ENCODE data around the gene MAP4K2. TPM values are rescaled to one million over a fixed set of nuclear protein-coding genes. Genes with fewer than 3 reads are reported as not detected.

The MAP4K2 gene
- total and polyA plus RNA-seq, 9 of the 15 experiments (the other 6 are each of a cell fraction or from before 2014, with no cell fraction given), result 0.13 to 14.5 (median 7.3) TPM

DNA sequence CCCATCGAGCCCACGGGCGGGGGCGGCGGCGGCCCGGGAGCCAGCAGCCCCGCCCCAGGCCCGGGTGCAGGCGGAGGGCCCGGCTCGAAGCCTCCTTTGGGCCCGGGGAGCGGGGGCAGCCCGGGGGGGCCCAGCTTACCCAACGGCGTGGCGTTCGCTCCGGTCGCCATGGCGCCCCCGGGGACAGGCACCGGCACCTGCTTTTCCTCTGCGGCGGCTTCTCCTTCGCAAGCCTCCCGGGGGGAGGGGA, 24.9 kb downstream of the MAP4K2 start (continued):
- TF ChIP-seq, protein P1, sequence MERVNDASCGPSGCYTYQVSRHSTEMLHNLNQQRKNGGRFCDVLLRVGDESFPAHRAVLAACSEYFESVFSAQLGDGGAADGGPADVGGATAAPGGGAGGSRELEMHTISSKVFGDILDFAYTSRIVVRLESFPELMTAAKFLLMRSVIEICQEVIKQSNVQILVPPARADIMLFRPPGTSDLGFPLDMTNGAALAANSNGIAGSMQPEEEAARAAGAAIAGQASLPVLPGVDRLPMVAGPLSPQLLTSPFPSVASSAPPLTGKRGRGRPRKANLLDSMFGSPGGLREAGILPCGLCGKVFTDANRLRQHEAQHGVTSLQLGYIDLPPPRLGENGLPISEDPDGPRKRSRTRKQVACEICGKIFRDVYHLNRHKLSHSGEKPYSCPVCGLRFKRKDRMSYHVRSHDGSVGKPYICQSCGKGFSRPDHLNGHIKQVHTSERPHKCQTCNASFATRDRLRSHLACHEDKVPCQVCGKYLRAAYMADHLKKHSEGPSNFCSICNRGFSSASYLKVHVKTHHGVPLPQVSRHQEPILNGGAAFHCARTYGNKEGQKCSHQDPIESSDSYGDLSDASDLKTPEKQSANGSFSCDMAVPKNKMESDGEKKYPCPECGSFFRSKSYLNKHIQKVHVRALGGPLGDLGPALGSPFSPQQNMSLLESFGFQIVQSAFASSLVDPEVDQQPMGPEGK (CRISPR knock-in tag; IDR thresholded peaks at IDR 0.05; ENCODE audit: borderline replicate concordance), result no peak
- peak; percentile 68 for TF ChIP-seq KDM5B (IDR thresholded peaks at IDR 0.05; ENCODE audit: insufficient replicate concordance, low read depth, low read length)
- TF ChIP-seq MLLT1 (IDR thresholded peaks at IDR 0.05), result no peak
- no peak for TF ChIP-seq ZC3H11A (IDR thresholded peaks at IDR 0.05; ENCODE audit: low read depth, low read length)
- no peak for TF ChIP-seq ZNF79 (CRISPR knock-in tag; IDR thresholded peaks at IDR 0.05; ENCODE audit: low read depth)
- no peak for TF ChIP-seq MTA2 (IDR thresholded peaks at IDR 0.05; ENCODE audit: low read depth)
- TF ChIP-seq CREB3L1 (IDR thresholded peaks at IDR 0.05; ENCODE audit: borderline replicate concordance, low read depth), result no peak
- no peak for TF ChIP-seq GTF2F1 (IDR thresholded peaks at IDR 0.05; ENCODE audit: low read depth, low read length)
- no peak for TF ChIP-seq FOSL1 (tag; conservative IDR thresholded peaks at IDR 0.05)
- TF ChIP-seq LARP7 (IDR thresholded peaks at IDR 0.05), result no peak
- peak; percentile 79; the same call in 1 of the 2 replicates for TF ChIP-seq PHF8 (IDR thresholded peaks at IDR 0.05; ENCODE audit: borderline replicate concordance, low read length)
- TF ChIP-seq CREM (IDR thresholded peaks at IDR 0.05; ENCODE audit: low read depth), result no peak
- TF ChIP-seq CC2D1A (IDR thresholded peaks at IDR 0.05), result no peak
- TF ChIP-seq ZNF668 (CRISPR knock-in tag; IDR thresholded peaks at IDR 0.05), result no peak
- TF ChIP-seq ZNF324 (CRISPR knock-in tag; IDR thresholded peaks at IDR 0.05), result no peak
- no peak for TF ChIP-seq PHF20 (IDR thresholded peaks at IDR 0.05; ENCODE audit: partially characterized antibody)
- TF ChIP-seq BRD4 (IDR thresholded peaks at IDR 0.05), result peak; percentile 62; the same call in 1 of the 2 replicates
- no peak for TF ChIP-seq EWSR1 (IDR thresholded peaks at IDR 0.05; ENCODE audit: borderline replicate concordance, low read depth, partially characterized antibody)
- no peak for TF ChIP-seq PHB2 (IDR thresholded peaks at IDR 0.05; ENCODE audit: low read depth)
- no peak for TF ChIP-seq KHSRP (IDR thresholded peaks at IDR 0.05)
- no peak for TF ChIP-seq ZNF584 (CRISPR knock-in tag; IDR thresholded peaks at IDR 0.05; ENCODE audit: low read depth)
- no peak for TF ChIP-seq DMBX1 (CRISPR knock-in tag; IDR thresholded peaks at IDR 0.05; ENCODE audit: borderline replicate concordance)
- TF ChIP-seq NR0B1 (IDR thresholded peaks at IDR 0.05; ENCODE audit: partially characterized antibody), result no peak
- TF ChIP-seq VEZF1 (CRISPR knock-in tag; IDR thresholded peaks at IDR 0.05), result peak; percentile 71; the same call in 1 of the 2 replicates

Measured in K562 (cell line).